ENCODE measurements around the gene PCID2. TPM values are rescaled to one million over a fixed set of nuclear protein-coding genes. Genes with fewer than 3 reads are reported as not detected.

The PCID2 gene
- total RNA-seq, 2 experiments from 2014 or later, result 65.5 to 69.8 TPM

DNA sequence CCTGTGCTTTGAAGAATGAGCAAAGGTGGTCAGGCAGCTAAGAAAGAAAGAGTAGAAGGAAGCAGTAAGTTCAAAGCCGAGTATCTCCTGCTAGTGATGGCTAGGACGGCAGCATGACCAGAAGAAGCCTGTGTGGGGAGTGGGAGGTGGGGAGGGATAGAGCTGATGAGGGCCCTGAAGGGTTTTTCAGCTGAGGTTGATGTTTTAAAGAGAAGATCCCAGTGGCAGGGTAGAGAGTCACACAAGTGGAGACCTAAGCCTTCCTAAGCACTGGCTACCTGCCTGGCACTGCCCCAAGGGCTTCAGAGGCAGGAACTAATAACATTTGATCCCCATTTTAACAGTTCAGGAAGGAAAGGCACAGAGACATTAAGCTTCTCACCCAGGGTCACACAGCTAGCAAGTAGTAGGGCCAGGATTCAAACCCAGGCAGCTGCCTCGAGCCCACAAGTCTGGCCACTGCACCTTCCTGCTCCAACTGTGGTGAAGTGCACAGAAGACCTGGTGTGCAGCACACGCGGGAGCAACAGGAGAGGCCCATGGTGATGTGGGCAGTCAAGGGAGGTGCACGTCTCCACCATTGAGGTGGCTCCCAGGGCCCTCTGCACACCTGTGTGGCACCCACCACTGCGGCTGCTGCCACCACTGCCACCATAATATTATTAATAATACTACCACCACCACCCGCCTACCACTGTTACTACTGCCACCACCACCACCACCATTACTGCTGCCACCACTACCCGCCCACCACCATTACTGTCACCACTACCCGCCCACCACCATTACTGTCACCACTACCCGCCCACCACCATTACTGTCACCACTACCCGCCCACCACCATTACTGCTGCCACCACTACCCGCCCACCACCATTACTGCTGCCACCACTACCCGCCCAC, 23.1 kb upstream of the PCID2 start:
- Mint-ChIP-seq H3K4me3 (no peak overlapping the region), H3K9me3 (no peaks in the 10 kb centered on the region), H3K4me1 (no peaks in the 10 kb centered on the region), H3K27me3 (no peaks in the 10 kb centered on the region), H3K36me3 (ENCODE audit: low read depth) (peaks cover 47% of the 10 kb centered on the region), H3K27ac (peak overlapping the region; percentile 42)
- POLR2A ChIA-PET, result no interaction called here
- CTCF ChIA-PET, result interaction anchor here (0.9 kb wide), 1 partner anchor 13 kb away, joined by 3 read pairs; no protein-coding TSS in a partner anchor
- DNase-seq, result no peak

DNA sequence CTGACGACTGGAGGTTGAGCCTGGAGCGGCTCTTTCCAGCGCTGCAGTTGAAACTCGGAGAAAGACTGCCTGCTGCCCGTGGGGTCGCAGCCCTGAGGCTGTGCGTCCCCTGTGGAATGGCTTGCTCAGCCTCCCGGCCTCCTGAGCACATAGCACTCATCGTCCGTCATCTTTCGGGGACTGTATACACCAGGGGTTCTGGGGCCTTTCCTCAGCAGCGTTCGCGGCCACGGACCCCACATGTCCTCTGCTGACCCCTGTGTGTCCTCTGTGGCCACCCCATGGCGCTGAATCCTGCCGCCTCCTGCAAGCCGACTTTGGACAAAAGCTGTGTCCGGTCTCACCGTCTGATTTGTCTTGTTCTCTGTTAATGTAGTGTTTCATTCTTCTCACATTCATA, 21.3 kb upstream of the PCID2 start:
- DNase-seq, result no peak

DNA sequence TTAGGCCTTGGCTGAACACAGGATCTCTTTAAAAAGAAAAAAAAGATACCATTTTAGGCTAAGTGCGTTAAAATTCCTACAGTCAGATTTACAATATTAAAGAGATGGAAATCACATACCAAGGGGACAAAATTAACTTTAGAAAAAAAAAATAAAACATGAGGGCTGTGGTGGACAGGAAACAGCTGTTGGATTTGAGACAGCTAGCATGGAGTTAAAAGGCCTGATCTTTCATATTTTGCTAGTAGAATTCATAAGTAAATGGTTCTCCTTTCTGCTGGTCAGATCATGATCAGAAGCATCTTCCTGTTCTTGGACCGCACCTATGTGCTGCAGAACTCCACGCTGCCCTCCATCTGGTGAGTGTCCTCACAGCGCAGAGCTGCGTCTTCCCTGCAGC, 20.7 kb upstream of the PCID2 start:
- CTCF ChIA-PET, result interaction anchor here (0.6 kb wide), 1 partner anchor 429 kb away, joined by 6 read pairs; no protein-coding TSS in a partner anchor
- H3K4me1 Mint-ChIP-seq, result no peaks in the 10 kb centered on the region
- H3K9me3 Mint-ChIP-seq, result no peaks in the 10 kb centered on the region
- POLR2A ChIA-PET, result no interaction called here
- H3K36me3 Mint-ChIP-seq (ENCODE audit: low read depth), result peaks cover 60% of the 10 kb centered on the region
- no peak for DNase-seq
- H3K27ac Mint-ChIP-seq, result no peak overlapping the region
- H3K27me3 Mint-ChIP-seq, result no peaks in the 10 kb centered on the region
- no peak overlapping the region for H3K4me3 Mint-ChIP-seq

More for the DNA sequence above, 21.3 kb upstream of the PCID2 start:
- POLR2A ChIA-PET, result interaction anchor here (0.5 kb wide), 1 partner anchor 130 kb away, joined by 3 read pairs; no protein-coding TSS in a partner anchor
- CTCF ChIA-PET, result interaction anchor here (0.6 kb wide), 1 partner anchor 429 kb away, joined by 6 read pairs; no protein-coding TSS in a partner anchor
- Mint-ChIP-seq H3K4me1 (no peaks in the 10 kb centered on the region), H3K27ac (no peak overlapping the region), H3K36me3 (ENCODE audit: low read depth) (peaks cover 54% of the 10 kb centered on the region), H3K9me3 (no peaks in the 10 kb centered on the region), H3K4me3 (no peak overlapping the region), H3K27me3 (no peaks in the 10 kb centered on the region)

DNA sequence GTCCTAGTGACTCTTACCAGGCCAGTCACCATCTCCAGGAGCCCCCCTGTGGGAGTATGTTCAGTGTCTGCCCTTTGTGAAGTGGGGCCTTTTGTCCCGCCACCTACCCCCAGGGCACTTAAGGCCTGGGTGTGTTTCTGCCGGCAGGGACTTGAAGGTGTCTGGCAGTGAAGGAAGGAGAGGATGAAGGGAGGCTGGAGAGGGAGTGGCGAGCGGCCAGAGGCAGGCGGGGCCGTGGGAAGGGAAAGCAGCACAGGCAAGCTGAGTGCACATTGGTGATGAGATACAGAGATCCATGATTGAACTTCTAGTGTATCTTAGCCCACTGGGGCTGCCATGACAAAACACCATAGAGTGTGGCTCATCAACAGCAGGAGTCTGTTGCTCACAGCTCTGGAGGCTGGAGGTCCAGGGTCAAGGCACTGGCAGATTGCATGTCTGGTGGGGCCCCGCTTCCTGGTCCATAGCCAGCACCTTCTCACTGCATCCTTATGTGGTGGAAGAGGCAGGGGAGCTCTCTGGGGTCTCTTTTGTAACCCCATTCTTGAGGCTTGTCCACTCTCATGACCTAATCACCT, 18.5 kb upstream of the PCID2 start:
- H3K36me3 Mint-ChIP-seq (ENCODE audit: low read depth), result peaks cover 61% of the 10 kb centered on the region
- no peaks in the 10 kb centered on the region for H3K27me3 Mint-ChIP-seq
- POLR2A ChIA-PET, result no interaction called here
- CTCF ChIA-PET, result interaction anchor here (0.6 to 1.4 kb wide), 3 partner anchors 14 to 704 kb away, joined by 3 to 5 read pairs (median 4); no protein-coding TSS in a partner anchor
- H3K4me1 Mint-ChIP-seq, result peaks cover 7% of the 10 kb centered on the region
- no peak overlapping the region for H3K4me3 Mint-ChIP-seq
- DNase-seq, result no peak
- H3K9me3 Mint-ChIP-seq, result no peaks in the 10 kb centered on the region
- H3K27ac Mint-ChIP-seq, result peak overlapping the region; percentile 65

DNA sequence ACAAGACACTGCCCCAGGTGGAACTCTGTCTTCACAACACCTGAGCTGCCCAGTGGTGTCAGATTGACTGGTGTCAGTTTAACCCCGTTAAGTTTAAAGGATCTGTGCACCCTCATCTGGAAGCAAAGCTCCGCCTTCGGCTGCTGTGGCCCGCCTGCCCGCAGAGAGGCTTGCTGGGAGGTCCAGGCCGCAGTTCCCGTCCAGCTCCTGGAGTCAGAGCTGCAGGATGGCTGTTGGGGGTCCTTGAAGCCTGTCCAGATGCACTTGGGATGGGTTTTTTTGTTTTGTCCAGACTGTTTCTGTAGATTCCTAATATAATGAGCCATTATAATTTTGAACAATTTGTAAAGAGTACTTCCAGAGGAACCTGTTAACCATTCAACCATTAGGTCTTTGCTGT, 17.0 kb upstream of the PCID2 start:
- no peak for DNase-seq
- H3K9me3 Mint-ChIP-seq, result no peaks in the 10 kb centered on the region
- CTCF ChIA-PET, result interaction anchor here (1.0 kb wide), 2 partner anchors 33 to 152 kb away, joined by 3 read pairs; no protein-coding TSS in a partner anchor
- H3K4me3 Mint-ChIP-seq, result no peak overlapping the region
- peaks cover 10% of the 10 kb centered on the region for H3K4me1 Mint-ChIP-seq
- H3K36me3 Mint-ChIP-seq (ENCODE audit: low read depth), result peaks cover 63% of the 10 kb centered on the region
- POLR2A ChIA-PET, result no interaction called here
- no peak overlapping the region for H3K27ac Mint-ChIP-seq
- no peaks in the 10 kb centered on the region for H3K27me3 Mint-ChIP-seq

DNA sequence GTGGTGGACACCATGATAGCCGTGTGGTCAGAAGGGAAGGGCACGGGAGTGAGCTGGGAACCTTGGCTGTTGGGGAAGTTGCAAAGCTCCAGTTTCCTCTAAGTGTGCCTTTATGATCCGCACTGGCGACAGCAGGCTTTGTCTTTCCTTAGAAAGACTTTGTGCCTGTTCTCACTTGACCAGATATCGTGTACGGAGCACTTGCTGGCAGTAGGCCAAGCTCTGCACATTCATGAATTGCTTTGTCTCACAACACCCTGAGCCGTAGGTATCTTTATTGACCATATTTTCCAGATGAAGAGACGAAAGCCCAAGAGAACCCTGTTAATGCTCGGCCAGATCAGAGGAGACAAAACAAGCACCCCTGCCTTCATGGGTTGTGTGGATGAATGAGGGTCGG, 16.0 kb upstream of the PCID2 start:
- H3K4me3 Mint-ChIP-seq, result no peak overlapping the region
- H3K4me1 Mint-ChIP-seq, result peaks cover 10% of the 10 kb centered on the region
- H3K27me3 Mint-ChIP-seq, result no peaks in the 10 kb centered on the region
- peaks cover 64% of the 10 kb centered on the region for H3K36me3 Mint-ChIP-seq (ENCODE audit: low read depth)
- no peaks in the 10 kb centered on the region for H3K9me3 Mint-ChIP-seq
- no peak for DNase-seq
- peak overlapping the region; percentile 5 for H3K27ac Mint-ChIP-seq
- ChIA-PET POLR2A (no interaction called here), CTCF (interaction anchor here (0.9 kb wide), 1 partner anchor 12 kb away, joined by 3 read pairs; no protein-coding TSS in a partner anchor)

DNA sequence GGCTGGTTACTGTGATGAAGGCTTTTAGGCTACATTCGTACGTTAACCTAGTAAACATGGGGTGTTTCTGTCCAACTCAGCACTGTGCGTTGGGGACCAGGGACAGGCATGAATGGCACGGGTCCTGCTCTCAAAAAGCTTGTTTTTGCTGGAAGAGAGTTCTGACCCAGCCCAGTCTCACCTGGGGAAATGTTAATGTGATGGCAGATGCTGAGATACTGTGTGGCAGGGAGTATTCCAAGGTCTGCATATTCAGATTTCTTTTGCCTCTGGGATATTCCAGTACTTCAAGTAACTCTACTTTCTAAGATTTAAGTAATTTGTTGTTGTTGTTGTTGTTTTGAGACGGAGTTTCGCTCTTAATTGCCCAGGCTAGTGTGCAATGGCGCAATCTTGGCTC, 14.6 kb upstream of the PCID2 start:
- H3K9me3 Mint-ChIP-seq, result no peaks in the 10 kb centered on the region
- no peaks in the 10 kb centered on the region for H3K27me3 Mint-ChIP-seq
- no peak overlapping the region for H3K27ac Mint-ChIP-seq
- H3K4me3 Mint-ChIP-seq, result no peak overlapping the region
- ChIA-PET CTCF (no interaction called here), POLR2A (no interaction called here)
- peaks cover 60% of the 10 kb centered on the region for H3K36me3 Mint-ChIP-seq (ENCODE audit: low read depth)
- DNase-seq, result no peak
- H3K4me1 Mint-ChIP-seq, result peaks cover 10% of the 10 kb centered on the region

DNA sequence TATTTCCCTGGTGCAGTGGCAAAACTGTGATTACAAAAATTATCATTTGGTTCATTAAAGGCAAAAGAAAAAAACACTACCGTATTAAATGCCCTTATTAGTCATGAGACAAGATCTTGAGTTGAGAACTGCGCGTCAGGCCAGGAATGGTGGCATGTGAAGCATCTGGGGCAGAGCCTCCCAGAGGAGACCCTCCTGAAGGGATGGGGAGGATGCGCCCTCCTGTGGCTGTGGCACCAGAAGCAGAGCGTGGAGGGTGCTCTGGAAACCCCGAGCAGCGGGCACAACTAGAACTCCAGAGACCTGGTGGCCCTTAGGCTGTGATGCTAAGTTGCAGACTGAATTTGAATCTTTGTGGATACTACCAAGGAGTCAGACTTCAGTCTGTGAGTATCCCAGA, 12.4 kb upstream of the PCID2 start:
- Mint-ChIP-seq H3K4me3 (no peak overlapping the region), H3K27me3 (no peaks in the 10 kb centered on the region), H3K9me3 (no peaks in the 10 kb centered on the region), H3K4me1 (peaks cover 13% of the 10 kb centered on the region), H3K36me3 (ENCODE audit: low read depth) (peaks cover 48% of the 10 kb centered on the region), H3K27ac (no peak overlapping the region)
- POLR2A ChIA-PET, result no interaction called here
- DNase-seq, result peak; percentile 21
- CTCF ChIA-PET, result interaction anchor here (1.4 kb wide), 1 partner anchor 11 kb away, joined by 3 read pairs; the partner anchor contains the start of gene CUL4A

DNA sequence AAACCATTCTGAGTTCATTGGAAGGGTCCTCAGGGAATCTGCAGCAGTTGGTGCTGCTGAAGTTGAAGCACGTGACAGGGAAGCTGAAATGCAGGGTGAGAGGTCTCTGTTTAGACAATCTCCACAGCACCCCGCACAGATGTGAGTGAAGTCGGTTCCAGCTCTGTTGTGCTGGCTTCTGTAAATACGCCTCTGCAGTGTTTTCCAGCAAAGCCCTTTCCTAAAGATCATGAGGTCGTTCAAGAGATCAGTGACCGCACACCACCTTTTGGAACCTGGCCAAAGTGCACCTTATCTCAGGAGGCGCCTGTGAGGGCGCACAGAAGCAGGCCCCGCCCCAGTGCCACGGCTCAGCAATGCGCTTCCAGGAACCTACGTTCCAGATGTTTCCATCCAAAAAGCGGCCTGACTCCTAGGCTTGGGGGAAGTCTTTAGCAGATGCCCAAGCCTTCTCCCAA, 11.7 kb upstream of the PCID2 start:
- DNase-seq, result no peak
- Mint-ChIP-seq H3K9me3 (no peaks in the 10 kb centered on the region), H3K4me3 (no peak overlapping the region), H3K4me1 (peaks cover 13% of the 10 kb centered on the region), H3K27ac (no peak overlapping the region), H3K36me3 (ENCODE audit: low read depth) (peaks cover 44% of the 10 kb centered on the region), H3K27me3 (no peaks in the 10 kb centered on the region)
- CTCF ChIA-PET, result interaction anchor here (1.6 kb wide), 1 partner anchor 14 kb away, joined by 4 read pairs; no protein-coding TSS in a partner anchor
- POLR2A ChIA-PET, result no interaction called here

DNA sequence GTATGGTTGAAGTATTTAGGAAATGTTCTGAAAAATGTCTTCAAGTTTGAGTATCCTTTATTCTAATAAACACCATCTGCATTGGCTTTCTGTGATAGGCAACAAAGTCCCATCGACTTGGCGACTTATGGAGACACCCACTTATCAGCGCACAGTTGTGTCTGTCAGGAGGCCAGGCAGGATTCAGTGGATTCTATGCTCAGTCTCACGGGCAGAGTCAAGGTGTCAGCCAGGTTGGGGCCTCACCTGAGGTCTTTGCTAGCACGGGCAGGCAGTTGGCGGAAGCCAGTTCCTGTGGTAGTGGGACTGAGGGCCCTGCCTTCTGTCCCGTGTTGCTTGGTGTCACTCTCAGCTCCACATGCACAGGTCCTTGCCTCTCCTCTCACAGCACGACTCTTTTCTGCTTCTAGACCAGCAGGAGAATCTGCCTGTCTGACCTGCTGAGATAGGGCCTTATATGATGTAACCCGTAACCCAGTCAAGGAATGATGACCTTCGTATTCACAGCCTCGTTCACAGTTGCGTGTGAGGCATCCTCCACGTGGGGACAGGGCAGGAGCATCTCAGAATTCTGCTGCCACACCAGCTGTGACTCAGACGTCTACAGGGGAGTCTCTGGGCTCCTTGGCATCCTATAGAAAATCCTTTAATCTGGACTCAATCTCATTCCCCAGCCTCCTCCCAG, 10.9 kb upstream of the PCID2 start:
- Mint-ChIP-seq H3K27me3 (no peaks in the 10 kb centered on the region), H3K27ac (no peak overlapping the region), H3K36me3 (ENCODE audit: low read depth) (peaks cover 36% of the 10 kb centered on the region), H3K4me3 (no peak overlapping the region), H3K4me1 (peaks cover 13% of the 10 kb centered on the region), H3K9me3 (no peaks in the 10 kb centered on the region)
- ChIA-PET POLR2A (no interaction called here), CTCF (interaction anchor here (1.3 to 1.6 kb wide), 2 partner anchors 13 to 15 kb away, joined by 3 to 4 read pairs; no protein-coding TSS in a partner anchor)
- no peak for DNase-seq

DNA sequence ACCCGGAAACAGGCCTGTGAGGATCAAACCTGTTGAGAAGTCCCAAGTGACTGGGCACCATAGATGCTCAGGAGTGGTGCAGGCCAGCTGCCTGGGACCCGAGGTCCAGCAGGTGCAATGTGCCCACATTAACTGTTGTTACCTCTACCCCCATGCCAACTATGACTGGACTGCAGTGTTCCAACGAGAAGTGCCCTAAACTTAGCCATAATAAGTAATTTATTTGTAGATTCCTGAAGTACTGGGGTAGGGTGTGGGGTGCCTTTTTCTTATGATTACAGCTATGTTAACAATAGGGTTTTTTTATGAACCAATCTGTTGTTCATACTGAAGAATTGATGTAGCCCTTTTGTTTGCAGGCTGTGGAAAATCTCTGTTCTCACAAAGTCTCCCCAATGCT, 10.1 kb upstream of the PCID2 start:
- no peaks in the 10 kb centered on the region for H3K9me3 Mint-ChIP-seq
- H3K36me3 Mint-ChIP-seq (ENCODE audit: low read depth), result peaks cover 33% of the 10 kb centered on the region
- no peak overlapping the region for H3K4me3 Mint-ChIP-seq
- peaks cover 20% of the 10 kb centered on the region for H3K4me1 Mint-ChIP-seq
- CTCF ChIA-PET, result interaction anchor here (1.3 to 1.6 kb wide), 2 partner anchors 14 to 15 kb away, joined by 3 to 4 read pairs; no protein-coding TSS in a partner anchor
- no peak for DNase-seq
- H3K27me3 Mint-ChIP-seq, result no peaks in the 10 kb centered on the region
- no peak overlapping the region for H3K27ac Mint-ChIP-seq
- POLR2A ChIA-PET, result no interaction called here

DNA sequence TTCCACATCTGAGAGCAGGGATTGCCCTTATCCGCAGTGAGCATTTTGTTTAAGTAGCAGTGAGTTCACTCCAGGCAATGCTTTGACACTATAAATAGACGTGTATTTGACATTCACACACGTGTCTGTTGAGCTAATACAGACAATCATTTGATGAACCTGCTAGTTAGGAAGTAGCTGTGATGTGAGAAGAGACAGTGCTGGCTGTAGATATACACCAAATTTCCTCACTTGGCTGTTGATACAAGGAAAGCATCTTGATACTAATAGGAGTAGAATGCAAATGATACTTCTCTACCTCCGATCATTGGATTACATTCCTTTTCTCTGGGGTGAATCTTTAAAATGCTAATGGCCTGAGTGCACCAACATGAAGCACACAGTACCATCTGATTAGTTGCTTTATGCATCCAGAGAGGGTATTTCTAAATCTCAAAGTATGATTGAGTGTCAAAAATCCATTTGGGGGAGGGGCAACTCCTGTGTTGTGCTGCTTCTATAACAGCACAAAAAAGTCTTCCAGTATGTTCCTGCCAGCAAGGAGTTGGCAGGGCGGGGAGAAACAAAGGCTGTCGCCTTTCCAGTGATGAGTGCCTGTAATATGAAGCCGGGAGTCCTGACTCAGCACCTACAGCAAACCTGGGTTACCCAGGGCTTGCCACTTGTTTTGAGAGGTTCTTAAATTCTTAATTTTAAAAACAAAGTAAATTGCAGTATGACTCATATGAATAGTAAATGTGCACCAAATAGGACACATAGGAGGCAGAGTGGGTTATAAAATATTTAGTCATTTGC, 8.0 kb upstream of the PCID2 start:
- ChIA-PET POLR2A (no interaction called here), CTCF (no interaction called here)
- Mint-ChIP-seq H3K9me3 (no peaks in the 10 kb centered on the region), H3K27ac (no peak overlapping the region), H3K27me3 (no peaks in the 10 kb centered on the region), H3K4me1 (peaks cover 32% of the 10 kb centered on the region), H3K36me3 (ENCODE audit: low read depth) (peaks cover 28% of the 10 kb centered on the region), H3K4me3 (no peak overlapping the region)
- no peak for DNase-seq

Measured in activated CD4-positive, alpha-beta T cell treated with anti-CD3 and anti-CD28 coated beads, Interleukin-2, amount 10 ng/mL, durations not matched to agents 7 days and 5 days (primary cell).